WTC11 (cell line): ENCODE data around the gene MACF1. TPM values are rescaled to one million over a fixed set of nuclear protein-coding genes. Genes with fewer than 3 reads are reported as not detected.

Experiments
- ATAC-seq: fragments of 200-7000 bp; cut with Tn5 transposase; 2 replicates; pipeline ENCODE4 v1.10.0; 2021; ENCODE audit warnings: mild to moderate bottlenecking, moderate library complexity
- CTCF ChIA-PET: fragments of 300-600 bp; sonication (Branson Sonifier 250); formaldehyde crosslinking; loops from one replicate; lab custom pipeline; 2021; ENCODE audit warnings: antibody characterized with exemption; lab: Charles Lee
- POLR2A ChIA-PET: fragments of 350-600 bp; sonication (Branson Sonifier 250); formaldehyde crosslinking; loops from one replicate; lab custom pipeline; 2021; ENCODE audit warnings: antibody characterized with exemption; lab: Charles Lee
- DNase-seq: peaks from one replicate; pipeline ENCODE4 v3.0.0; 2021; ENCODE audit warnings: low spot score
- H3K27ac Mint-ChIP-seq: 2 replicates; pipeline ENCODE4 v1.8.0; 2021; ENCODE audit warnings: mixed read lengths
- H3K27me3 Mint-ChIP-seq: 2 replicates; pipeline ENCODE4 v1.8.0; 2021; ENCODE audit warnings: low read depth, mild to moderate bottlenecking, moderate library complexity, mixed read lengths
- H3K36me3 Mint-ChIP-seq: 2 replicates; pipeline ENCODE4 v1.8.0; 2021; ENCODE audit warnings: mixed read lengths
- H3K4me1 Mint-ChIP-seq: 2 replicates; pipeline ENCODE4 v1.8.0; 2022; ENCODE audit warnings: mixed read lengths
- H3K4me3 Mint-ChIP-seq: 2 replicates; pipeline ENCODE4 v1.8.0; 2021; ENCODE audit warnings: mild to moderate bottlenecking, moderate library complexity, mixed read lengths
- H3K9me3 Mint-ChIP-seq: 2 replicates; pipeline ENCODE4 v1.8.0; 2021; ENCODE audit warnings: mixed read lengths
- EMX1 ChIP-seq: fragments of 250-450 bp; sonication (Bioruptor Pico); IDR thresholded peaks from 2 replicates; pipeline ENCODE4 v1.8.0; 2021; ENCODE audit warnings: mild to moderate bottlenecking
- GABPB1 ChIP-seq: sonication (generic); formaldehyde crosslinking; IDR thresholded peaks from 2 replicates; pipeline ENCODE4 v1.8.1; 2023; ENCODE audit warnings: mild to moderate bottlenecking, missing genetic modification reagents
- GTF2I ChIP-seq: fragments of 250-450 bp; sonication (Bioruptor Pico); conservative IDR thresholded peaks from 2 replicates; pipeline ENCODE4 v1.4.0; 2021; ENCODE audit warnings: mild to moderate bottlenecking
- MLX ChIP-seq: sonication (generic); formaldehyde crosslinking; IDR thresholded peaks from 2 replicates; pipeline ENCODE4 v1.8.1; 2023; ENCODE audit warnings: mild to moderate bottlenecking, missing genetic modification reagents, moderate library complexity
- NFATC4 ChIP-seq: fragments of 250-450 bp; sonication (Bioruptor Pico); IDR thresholded peaks from 2 replicates; pipeline ENCODE4 v1.9.0; 2021; ENCODE audit warnings: mild to moderate bottlenecking
- NFYB ChIP-seq: sonication (generic); formaldehyde crosslinking; conservative IDR thresholded peaks from 2 replicates; pipeline ENCODE4 v1.8.0; 2022; ENCODE audit warnings: low read depth, missing genetic modification reagents
- PRRX2 ChIP-seq: fragments of 250-450 bp; sonication (Bioruptor Pico); IDR thresholded peaks from 2 replicates; pipeline ENCODE4 v1.8.0; 2021; ENCODE audit warnings: mild to moderate bottlenecking
- SMAD4 ChIP-seq: sonication (generic); formaldehyde crosslinking; IDR thresholded peaks from 2 replicates; pipeline ENCODE4 v1.8.0; 2022; ENCODE audit warnings: mild to moderate bottlenecking, missing genetic modification reagents
- TEAD1 ChIP-seq: sonication (generic); formaldehyde crosslinking; IDR thresholded peaks from 2 replicates; pipeline ENCODE4 v1.8.0; 2022; ENCODE audit warnings: mild to moderate bottlenecking, missing genetic modification reagents
- USF1 ChIP-seq: sonication (generic); formaldehyde crosslinking; IDR thresholded peaks from 2 replicates; pipeline ENCODE4 v1.8.0; 2022; ENCODE audit warnings: mild to moderate bottlenecking, missing genetic modification reagents
- ZNF121 ChIP-seq: sonication (generic); formaldehyde crosslinking; IDR thresholded peaks from 2 replicates; pipeline ENCODE4 v1.8.0; 2023; ENCODE audit warnings: missing genetic modification reagents
- ZNF219 ChIP-seq: sonication (generic); formaldehyde crosslinking; IDR thresholded peaks from 2 replicates; pipeline ENCODE4 v1.8.0; 2023; ENCODE audit warnings: missing genetic modification reagents, mild to moderate bottlenecking, borderline replicate concordance
- ZNF671 ChIP-seq: fragments of 250-450 bp; sonication (Bioruptor Pico); IDR thresholded peaks from 2 replicates; pipeline ENCODE4 v1.8.0; 2021; ENCODE audit warnings: mild to moderate bottlenecking
- total RNA-seq: library from RNA; stranded (reverse); gene quantifications from 3 replicates; pipeline ENCODE4 v1.2.3, GENCODE V29; 2021
- TF ChIP-seq, protein P1 (sequence below): fragments of 250-450 bp; sonication (Bioruptor Pico); IDR thresholded peaks from 2 replicates; pipeline ENCODE4 v1.9.0; 2021; ENCODE audit warnings: mild to moderate bottlenecking, borderline replicate concordance

Gene MACF1
- total RNA-seq, 1 experiment from 2014 or later = 327 TPM

- no peaks in the 10 kb centered on the region for H3K36me3 Mint-ChIP-seq
- ChIA-PET POLR2A (interaction anchor here (0.7 kb wide), 1 partner anchor 207 kb away, joined by 12 read pairs; no protein-coding TSS in a partner anchor), CTCF (interaction anchor here (0.6 to 5.5 kb wide), 9 partner anchors 10 to 1903 kb away, joined by 3 to 141 read pairs (median 24); partner anchors contain the start of gene MACF1)
- no peaks in the 10 kb centered on the region for H3K27me3 Mint-ChIP-seq
- no peak overlapping the region for H3K4me3 Mint-ChIP-seq
- TF ChIP-seq GABPB1 (no peak), ZNF121 (CRISPR knock-in tag) (peak; percentile 91), MLX (CRISPR knock-in tag) (no peak)
- TF ChIP-seq, all 79 proteins: peak for 1
- no peaks in the 10 kb centered on the region for H3K9me3 Mint-ChIP-seq
- peaks cover 63% of the 10 kb centered on the region for H3K4me1 Mint-ChIP-seq
- peak overlapping the region; percentile 91 for H3K27ac Mint-ChIP-seq
- DNase-seq = no peak
- ATAC-seq = no peak
Observed at GRCh38 chr1:39194398-39195051, 10.0 kb upstream of the MACF1 start.

GRCh38 chr1:39195166-39196111, 9.1 kb upstream of the MACF1 start:
- H3K27ac Mint-ChIP-seq = peak overlapping the region; percentile 91
- ATAC-seq = no peak
- no peak overlapping the region for H3K4me3 Mint-ChIP-seq

GRCh38 chr1:39196244-39197215, 8.0 kb upstream of the MACF1 start:
- 0 out of 2 replicates have a peak overlapping the region, but pooled peaks have one; percentile 49 for H3K27ac Mint-ChIP-seq
- DNase-seq (no peak), ATAC-seq (no peak)
- H3K27me3 Mint-ChIP-seq = no peaks in the 10 kb centered on the region
- ChIA-PET CTCF (interaction anchor here (0.6 to 1.8 kb wide), 2 partner anchors 64 to 67 kb away, joined by 3 to 4 read pairs; no protein-coding TSS in a partner anchor), POLR2A (no interaction called here)
- H3K4me3 Mint-ChIP-seq = no peak overlapping the region
- H3K36me3 Mint-ChIP-seq = no peaks in the 10 kb centered on the region
- TF ChIP-seq ZNF219 = no peak
- no peak for TF ChIP-seq PRRX2 (CRISPR knock-in tag)
- no peak for TF ChIP-seq NFATC4 (CRISPR knock-in tag)
- TF ChIP-seq NFYB (CRISPR knock-in tag) = no peak
- no peak for TF ChIP-seq MLX (CRISPR knock-in tag)
- no peak for TF ChIP-seq ZNF671 (CRISPR knock-in tag)
- no peak for TF ChIP-seq USF1 (CRISPR knock-in tag)
- no peak for TF ChIP-seq GTF2I (CRISPR knock-in tag)
- no peak for TF ChIP-seq SMAD4 (CRISPR knock-in tag)
- no peaks in the 10 kb centered on the region for H3K9me3 Mint-ChIP-seq
- H3K4me1 Mint-ChIP-seq = peaks cover 46% of the 10 kb centered on the region

More at GRCh38 chr1:39195166-39196111, 9.1 kb upstream of the MACF1 start:
- TF ChIP-seq TEAD1 (CRISPR knock-in tag) = no peak
- TF ChIP-seq, protein P1, sequence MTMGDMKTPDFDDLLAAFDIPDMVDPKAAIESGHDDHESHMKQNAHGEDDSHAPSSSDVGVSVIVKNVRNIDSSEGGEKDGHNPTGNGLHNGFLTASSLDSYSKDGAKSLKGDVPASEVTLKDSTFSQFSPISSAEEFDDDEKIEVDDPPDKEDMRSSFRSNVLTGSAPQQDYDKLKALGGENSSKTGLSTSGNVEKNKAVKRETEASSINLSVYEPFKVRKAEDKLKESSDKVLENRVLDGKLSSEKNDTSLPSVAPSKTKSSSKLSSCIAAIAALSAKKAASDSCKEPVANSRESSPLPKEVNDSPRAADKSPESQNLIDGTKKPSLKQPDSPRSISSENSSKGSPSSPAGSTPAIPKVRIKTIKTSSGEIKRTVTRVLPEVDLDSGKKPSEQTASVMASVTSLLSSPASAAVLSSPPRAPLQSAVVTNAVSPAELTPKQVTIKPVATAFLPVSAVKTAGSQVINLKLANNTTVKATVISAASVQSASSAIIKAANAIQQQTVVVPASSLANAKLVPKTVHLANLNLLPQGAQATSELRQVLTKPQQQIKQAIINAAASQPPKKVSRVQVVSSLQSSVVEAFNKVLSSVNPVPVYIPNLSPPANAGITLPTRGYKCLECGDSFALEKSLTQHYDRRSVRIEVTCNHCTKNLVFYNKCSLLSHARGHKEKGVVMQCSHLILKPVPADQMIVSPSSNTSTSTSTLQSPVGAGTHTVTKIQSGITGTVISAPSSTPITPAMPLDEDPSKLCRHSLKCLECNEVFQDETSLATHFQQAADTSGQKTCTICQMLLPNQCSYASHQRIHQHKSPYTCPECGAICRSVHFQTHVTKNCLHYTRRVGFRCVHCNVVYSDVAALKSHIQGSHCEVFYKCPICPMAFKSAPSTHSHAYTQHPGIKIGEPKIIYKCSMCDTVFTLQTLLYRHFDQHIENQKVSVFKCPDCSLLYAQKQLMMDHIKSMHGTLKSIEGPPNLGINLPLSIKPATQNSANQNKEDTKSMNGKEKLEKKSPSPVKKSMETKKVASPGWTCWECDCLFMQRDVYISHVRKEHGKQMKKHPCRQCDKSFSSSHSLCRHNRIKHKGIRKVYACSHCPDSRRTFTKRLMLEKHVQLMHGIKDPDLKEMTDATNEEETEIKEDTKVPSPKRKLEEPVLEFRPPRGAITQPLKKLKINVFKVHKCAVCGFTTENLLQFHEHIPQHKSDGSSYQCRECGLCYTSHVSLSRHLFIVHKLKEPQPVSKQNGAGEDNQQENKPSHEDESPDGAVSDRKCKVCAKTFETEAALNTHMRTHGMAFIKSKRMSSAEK (CRISPR knock-in tag) = no peak
- TF ChIP-seq EMX1 (CRISPR knock-in tag) = no peak
- DNase-seq = no peak
- POLR2A ChIA-PET = no interaction called here
- Mint-ChIP-seq H3K9me3 (no peaks in the 10 kb centered on the region), H3K36me3 (no peaks in the 10 kb centered on the region), H3K4me1 (peaks cover 54% of the 10 kb centered on the region), H3K27me3 (no peaks in the 10 kb centered on the region)
- CTCF ChIA-PET = interaction anchor here (1.8 to 5.5 kb wide), 4 partner anchors 10 to 97 kb away, joined by 9 to 141 read pairs (median 80); partner anchors contain the start of gene MACF1
